Activated naive CD4-positive, alpha-beta T cell treated with anti-CD3 and anti-CD28 coated beads for 36 hours (primary cell): Measurements from ENCODE around the gene TLR2. TPM values are rescaled to one million over a fixed set of nuclear protein-coding genes. Genes with fewer than 3 reads are reported as not detected.

Source experiments
- CTCF ChIA-PET: fragments of 350-600 bp; sonication (Branson Sonifier 250); formaldehyde crosslinking; loops from one replicate; lab custom pipeline; 2021; ENCODE audit warnings: antibody characterized with exemption; lab: Charles Lee
- DNase-seq: peaks from one replicate; pipeline ENCODE4 v3.0.0-alpha.2; 2020
- H3K27ac Mint-ChIP-seq: one replicate; pipeline ENCODE4 v1.8.0; 2021; ENCODE audit warnings: mild to moderate bottlenecking, mixed read lengths
- H3K27me3 Mint-ChIP-seq: one replicate; pipeline ENCODE4 v1.8.0; 2021; ENCODE audit warnings: low read depth, mixed read lengths
- H3K36me3 Mint-ChIP-seq: one replicate; pipeline ENCODE4 v1.8.0; 2021; ENCODE audit warnings: low read depth, mixed read lengths
- H3K4me1 Mint-ChIP-seq: one replicate; pipeline ENCODE4 v1.8.0; 2021; ENCODE audit warnings: low read depth, mixed read lengths
- H3K4me3 Mint-ChIP-seq: one replicate; pipeline ENCODE4 v1.8.0; 2021; ENCODE audit warnings: mild to moderate bottlenecking, moderate library complexity, mixed read lengths
- H3K9me3 Mint-ChIP-seq: one replicate; pipeline ENCODE4 v1.8.0; 2021; ENCODE audit warnings: mixed read lengths
- intact Hi-C: fragments of 100-400 bp; cut with micrococcal nuclease; formaldehyde crosslinking; loops from one replicate; pipeline ENCODE4 v1.15.1; 2023
- total RNA-seq, 2 experiments: library from RNA; stranded (reverse); gene quantifications; one replicate each; pipeline ENCODE4 v1.2.3, GENCODE V29; 2021

TLR2 gene
- total RNA-seq: 1 to 10 TPM; 1.5 to 2.6 TPM

- intact Hi-C loops: loop anchor here (1.0 kb wide), 2 partner anchors 33 to 339 kb away; no protein-coding TSS in a partner anchor
- H3K27ac Mint-ChIP-seq: peak within 1 kb of the TSS; percentile 18
- H3K36me3 Mint-ChIP-seq: peaks cover 10% of the 10 kb centered on the region
- H3K9me3 Mint-ChIP-seq: peaks cover 16% of the 10 kb centered on the region
- CTCF ChIA-PET: interaction anchor here (0.7 to 0.8 kb wide), 2 partner anchors 39 to 599 kb away, joined by 3 read pairs; no protein-coding TSS in a partner anchor
- peaks cover 13% of the 10 kb centered on the region for H3K4me1 Mint-ChIP-seq
- peaks cover 14% of the 10 kb centered on the region for H3K27me3 Mint-ChIP-seq
- peak; percentile 83 for DNase-seq
- peak within 1 kb of the TSS; percentile 78 for H3K4me3 Mint-ChIP-seq
These were observed at the start of gene TLR2 for GRCh38 chr4:153684182-153684970. Gene TLR2 (plus strand): TSS chr4:153684280. CDS start chr4:153702908, 18,628 bp downstream.

GRCh38 chr4:153634738-153635353 is 49.2 kb upstream of the TLR2 start:
- no peaks in the 10 kb centered on the region for H3K4me1 Mint-ChIP-seq
- H3K4me3 Mint-ChIP-seq: no peak overlapping the region
- CTCF ChIA-PET: interaction anchor here (0.6 to 3.4 kb wide), 15 partner anchors 9 to 386 kb away, joined by 3 to 24 read pairs (median 5); no protein-coding TSS in a partner anchor
- H3K9me3 Mint-ChIP-seq: no peaks in the 10 kb centered on the region
- H3K27ac Mint-ChIP-seq: peak overlapping the region; percentile 30
- intact Hi-C loops: loop anchor here (1.0 kb wide), 1 partner anchor 115 kb away; no protein-coding TSS in a partner anchor
- no peak for DNase-seq
- H3K36me3 Mint-ChIP-seq: peaks cover 41% of the 10 kb centered on the region
- H3K27me3 Mint-ChIP-seq: no peaks in the 10 kb centered on the region

- Mint-ChIP-seq H3K4me1 (no peaks in the 10 kb centered on the region), H3K36me3 (peaks cover 37% of the 10 kb centered on the region), H3K27ac (no peak overlapping the region), H3K4me3 (no peak overlapping the region), H3K27me3 (no peaks in the 10 kb centered on the region), H3K9me3 (no peaks in the 10 kb centered on the region)
- no peak for DNase-seq
- CTCF ChIA-PET: interaction anchor here (0.7 to 2.1 kb wide), 11 partner anchors 8 to 387 kb away, joined by 3 to 8 read pairs (median 5); no protein-coding TSS in a partner anchor
- intact Hi-C loops: no loop called here
These were observed 48.2 kb upstream of the TLR2 start for GRCh38 chr4:153635846-153636245.

GRCh38 chr4:153637201-153637600 is 46.9 kb upstream of the TLR2 start:
- intact Hi-C loops: no loop called here
- peaks cover 5% of the 10 kb centered on the region for H3K4me1 Mint-ChIP-seq
- DNase-seq: no peak
- no peaks in the 10 kb centered on the region for H3K27me3 Mint-ChIP-seq
- H3K27ac Mint-ChIP-seq: peak overlapping the region; percentile 37
- H3K4me3 Mint-ChIP-seq: no peak overlapping the region
- peaks cover 36% of the 10 kb centered on the region for H3K36me3 Mint-ChIP-seq
- no peaks in the 10 kb centered on the region for H3K9me3 Mint-ChIP-seq
- CTCF ChIA-PET: no interaction called here

- CTCF ChIA-PET: no interaction called here
- Mint-ChIP-seq H3K27ac (no peak overlapping the region), H3K4me3 (no peak overlapping the region), H3K9me3 (no peaks in the 10 kb centered on the region), H3K36me3 (peaks cover 30% of the 10 kb centered on the region), H3K27me3 (no peaks in the 10 kb centered on the region), H3K4me1 (peaks cover 6% of the 10 kb centered on the region)
- DNase-seq: no peak
- intact Hi-C loops: no loop called here
These were observed 46.1 kb upstream of the TLR2 start for GRCh38 chr4:153638011-153638410.

- no peak overlapping the region for H3K4me3 Mint-ChIP-seq
- peaks cover 28% of the 10 kb centered on the region for H3K36me3 Mint-ChIP-seq
- no peaks in the 10 kb centered on the region for H3K27me3 Mint-ChIP-seq
- intact Hi-C loops: no loop called here
- peaks cover 9% of the 10 kb centered on the region for H3K4me1 Mint-ChIP-seq
- no peak for DNase-seq
- H3K9me3 Mint-ChIP-seq: no peaks in the 10 kb centered on the region
- H3K27ac Mint-ChIP-seq: no peak overlapping the region
- CTCF ChIA-PET: interaction anchor here (1.8 kb wide), 1 partner anchor 11 kb away, joined by 7 read pairs; no protein-coding TSS in a partner anchor
These were observed 45.1 kb upstream of the TLR2 start for GRCh38 chr4:153638999-153639398.

- Mint-ChIP-seq H3K4me3 (no peak overlapping the region), H3K27me3 (no peaks in the 10 kb centered on the region), H3K36me3 (peaks cover 19% of the 10 kb centered on the region), H3K9me3 (peaks cover 1% of the 10 kb centered on the region), H3K4me1 (peaks cover 9% of the 10 kb centered on the region), H3K27ac (no peak overlapping the region)
- intact Hi-C loops: loop anchor here (5.0 to 10.0 kb wide), 2 partner anchors 415 to 793 kb away; no protein-coding TSS in a partner anchor
- CTCF ChIA-PET: interaction anchor here (0.5 to 1.8 kb wide), 6 partner anchors 10 to 296 kb away, joined by 3 to 7 read pairs (median 4); partner anchors contain the start of genes MND1 and TMEM131L
- no peak for DNase-seq
These were observed 44.0 kb upstream of the TLR2 start for GRCh38 chr4:153639833-153640802.

GRCh38 chr4:153641532-153641931 is 42.5 kb upstream of the TLR2 start:
- DNase-seq: no peak
- H3K27ac Mint-ChIP-seq: no peak overlapping the region
- peaks cover 3% of the 10 kb centered on the region for H3K9me3 Mint-ChIP-seq
- no peaks in the 10 kb centered on the region for H3K27me3 Mint-ChIP-seq
- CTCF ChIA-PET: interaction anchor here (4.2 kb wide), 1 partner anchor 297 kb away, joined by 65 read pairs; the partner anchor contains the start of gene MND1
- H3K36me3 Mint-ChIP-seq: peaks cover 5% of the 10 kb centered on the region
- intact Hi-C loops: loop anchor here (5.0 to 10.0 kb wide), 2 partner anchors 417 to 794 kb away; no protein-coding TSS in a partner anchor
- H3K4me1 Mint-ChIP-seq: peaks cover 9% of the 10 kb centered on the region
- no peak overlapping the region for H3K4me3 Mint-ChIP-seq

GRCh38 chr4:153643406-153644383 is 40.4 kb upstream of the TLR2 start:
- intact Hi-C loops: loop anchor here (1.0 to 10.0 kb wide), 7 partner anchors 210 to 796 kb away; no protein-coding TSS in a partner anchor
- no peak for DNase-seq
- H3K27me3 Mint-ChIP-seq: no peaks in the 10 kb centered on the region
- H3K36me3 Mint-ChIP-seq: no peaks in the 10 kb centered on the region
- H3K4me1 Mint-ChIP-seq: peaks cover 17% of the 10 kb centered on the region
- H3K4me3 Mint-ChIP-seq: no peak overlapping the region
- no peak overlapping the region for H3K27ac Mint-ChIP-seq
- CTCF ChIA-PET: interaction anchor here (0.6 to 4.5 kb wide), 37 partner anchors 8 to 655 kb away, joined by 3 to 65 read pairs (median 4); partner anchors contain the start of genes MND1, TMEM131L and TRIM2
- H3K9me3 Mint-ChIP-seq: peaks cover 3% of the 10 kb centered on the region

GRCh38 chr4:153645183-153645582 is 38.9 kb upstream of the TLR2 start:
- peaks cover 3% of the 10 kb centered on the region for H3K9me3 Mint-ChIP-seq
- CTCF ChIA-PET: interaction anchor here (0.6 to 4.5 kb wide), 12 partner anchors 8 to 500 kb away, joined by 3 to 65 read pairs (median 14); partner anchors contain the start of gene MND1
- H3K36me3 Mint-ChIP-seq: no peaks in the 10 kb centered on the region
- DNase-seq: peak; percentile 52
- no peak overlapping the region for H3K27ac Mint-ChIP-seq
- H3K4me3 Mint-ChIP-seq: no peak overlapping the region
- no peaks in the 10 kb centered on the region for H3K27me3 Mint-ChIP-seq
- intact Hi-C loops: loop anchor here (1.0 to 10.0 kb wide), 2 partner anchors 105 to 420 kb away; no protein-coding TSS in a partner anchor
- H3K4me1 Mint-ChIP-seq: peaks cover 18% of the 10 kb centered on the region
